ENCODE results near the gene FGD6.

DNA sequence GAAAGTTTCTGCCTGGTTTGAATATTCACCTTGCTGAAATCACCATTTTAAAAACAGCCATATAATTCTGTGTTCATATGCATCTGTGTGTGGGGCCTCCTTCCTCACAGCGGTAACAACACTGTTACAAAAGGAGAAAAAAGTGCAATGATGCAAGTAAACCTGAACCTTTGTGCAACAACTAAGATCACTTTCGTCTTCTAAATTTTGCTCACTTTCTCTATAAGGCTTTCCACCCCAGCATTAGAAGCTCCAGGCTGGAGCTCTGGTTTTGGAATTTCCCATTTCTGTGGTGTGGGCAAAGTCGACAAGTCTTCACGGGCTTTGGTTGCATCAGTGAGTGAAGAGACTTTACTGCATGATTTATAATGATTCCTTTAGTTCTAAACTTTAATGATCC, 18.4 kb downstream of the FGD6 start:
- TF ChIP-seq, protein P1, sequence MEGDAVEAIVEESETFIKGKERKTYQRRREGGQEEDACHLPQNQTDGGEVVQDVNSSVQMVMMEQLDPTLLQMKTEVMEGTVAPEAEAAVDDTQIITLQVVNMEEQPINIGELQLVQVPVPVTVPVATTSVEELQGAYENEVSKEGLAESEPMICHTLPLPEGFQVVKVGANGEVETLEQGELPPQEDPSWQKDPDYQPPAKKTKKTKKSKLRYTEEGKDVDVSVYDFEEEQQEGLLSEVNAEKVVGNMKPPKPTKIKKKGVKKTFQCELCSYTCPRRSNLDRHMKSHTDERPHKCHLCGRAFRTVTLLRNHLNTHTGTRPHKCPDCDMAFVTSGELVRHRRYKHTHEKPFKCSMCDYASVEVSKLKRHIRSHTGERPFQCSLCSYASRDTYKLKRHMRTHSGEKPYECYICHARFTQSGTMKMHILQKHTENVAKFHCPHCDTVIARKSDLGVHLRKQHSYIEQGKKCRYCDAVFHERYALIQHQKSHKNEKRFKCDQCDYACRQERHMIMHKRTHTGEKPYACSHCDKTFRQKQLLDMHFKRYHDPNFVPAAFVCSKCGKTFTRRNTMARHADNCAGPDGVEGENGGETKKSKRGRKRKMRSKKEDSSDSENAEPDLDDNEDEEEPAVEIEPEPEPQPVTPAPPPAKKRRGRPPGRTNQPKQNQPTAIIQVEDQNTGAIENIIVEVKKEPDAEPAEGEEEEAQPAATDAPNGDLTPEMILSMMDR (IDR thresholded peaks at IDR 0.05) = no peak
- TF ChIP-seq EP300 (IDR thresholded peaks at IDR 0.05) = no peak
- no peak for TF ChIP-seq POLR2A (IDR thresholded peaks at IDR 0.05)
- TF ChIP-seq POLR2AphosphoS5 (IDR thresholded peaks at IDR 0.05) = no peak

Measured in upper lobe of left lung (tissue), 4 donors.